ENCODE data around the gene PAH.

GRCh38 chr12:102910137-102910536 lies 6.9 kb downstream of the PAH start:
- no peak for TF ChIP-seq KLF10 (tag by site-specific recombination; IDR thresholded peaks at IDR 0.05)
- TF ChIP-seq HIC1 (tag by site-specific recombination; IDR thresholded peaks at IDR 0.05), result no peak
- no peak for TF ChIP-seq CTCF (tag by site-specific recombination; IDR thresholded peaks at IDR 0.05)
- no peak for TF ChIP-seq ZSCAN5A (tag by site-specific recombination; IDR thresholded peaks at IDR 0.05)
